ENCODE results near the gene KCNN3. TPM values are rescaled to one million over a fixed set of nuclear protein-coding genes. Genes with fewer than 3 reads are reported as not detected.
"Not testable (repeated sequence)": the region's sequence is repeated elsewhere in the genome, so short reads cannot be mapped to it uniquely, and the experiment has no call there.

The KCNN3 gene
- total RNA-seq: 0.07 and 0.27 TPM in 2 replicates

DNA sequence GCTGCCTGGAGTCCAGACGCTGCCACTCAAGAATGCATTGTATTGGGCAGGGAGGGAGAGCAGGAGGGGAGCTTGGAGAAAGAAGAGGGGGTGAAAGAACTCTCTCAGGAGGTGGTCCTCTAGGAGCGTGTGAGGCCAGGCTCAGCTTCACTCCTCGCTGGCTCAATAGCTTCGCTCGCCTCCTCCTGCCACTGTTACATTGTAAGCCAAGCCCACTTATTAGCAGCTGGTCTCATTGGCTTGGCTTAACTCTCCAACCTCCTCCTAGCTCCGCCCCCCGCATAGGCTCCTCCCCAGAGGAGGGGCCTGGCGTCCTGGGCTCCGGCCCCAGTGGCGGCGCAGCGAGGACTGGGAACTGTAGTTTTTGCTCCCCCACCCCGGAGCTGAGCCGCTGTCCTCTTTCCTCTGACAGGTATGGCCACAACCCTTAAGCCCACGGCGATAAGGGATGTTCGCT lies at the start of gene KCNN3:
Gene KCNN3, minus strand, starts transcription at position 167 of the 457 bp plus-strand sequence. CDS start 317 bp downstream, outside the sequence.
- intact Hi-C loops (cut with micrococcal nuclease): loop anchor here (1.0 to 2.0 kb wide), 2 partner anchors 66 to 311 kb away; partner anchors contain the start of genes PMVK and UBE2Q1

DNA sequence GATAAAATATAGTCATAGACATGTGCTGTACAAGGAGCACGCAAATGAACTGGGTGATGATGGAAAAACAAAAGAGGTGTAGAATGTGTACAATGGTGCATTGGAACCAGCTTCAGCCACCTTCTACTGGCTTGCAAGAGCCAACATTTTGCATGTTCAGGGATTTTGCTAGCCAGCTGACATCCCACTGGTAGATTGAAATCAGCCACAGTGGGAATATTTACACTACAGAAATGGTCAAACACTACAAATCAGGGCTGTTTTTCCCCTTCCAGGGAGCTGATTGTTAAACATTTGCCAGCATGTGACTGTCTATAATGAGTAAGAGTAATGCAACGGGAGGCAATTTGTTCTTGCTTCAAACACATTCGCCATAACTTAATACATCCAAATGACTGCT lies 43.2 kb upstream of the KCNN3 start:
- intact Hi-C loops (cut with micrococcal nuclease): no loop called here

DNA sequence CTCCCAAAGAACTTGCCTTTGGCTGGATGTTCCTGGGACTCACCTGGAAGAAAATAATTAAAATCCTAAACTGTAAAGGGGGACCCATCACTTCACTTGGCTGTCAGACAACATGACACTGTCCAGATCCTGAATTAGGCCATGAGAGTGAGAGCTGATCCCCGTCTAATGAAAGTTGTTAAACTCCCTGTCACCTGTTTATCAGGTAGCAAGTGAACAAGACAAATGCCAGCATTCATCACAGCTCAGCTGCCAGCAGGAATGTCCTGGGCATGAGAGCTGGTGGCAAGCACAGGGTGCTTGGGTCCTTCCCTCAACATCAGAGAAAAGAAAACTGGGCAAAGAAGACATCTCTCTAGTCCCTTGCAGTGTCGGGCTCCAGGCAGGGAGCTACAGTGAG lies 42.7 kb upstream of the KCNN3 start:
- intact Hi-C loops (cut with micrococcal nuclease): no loop called here

DNA sequence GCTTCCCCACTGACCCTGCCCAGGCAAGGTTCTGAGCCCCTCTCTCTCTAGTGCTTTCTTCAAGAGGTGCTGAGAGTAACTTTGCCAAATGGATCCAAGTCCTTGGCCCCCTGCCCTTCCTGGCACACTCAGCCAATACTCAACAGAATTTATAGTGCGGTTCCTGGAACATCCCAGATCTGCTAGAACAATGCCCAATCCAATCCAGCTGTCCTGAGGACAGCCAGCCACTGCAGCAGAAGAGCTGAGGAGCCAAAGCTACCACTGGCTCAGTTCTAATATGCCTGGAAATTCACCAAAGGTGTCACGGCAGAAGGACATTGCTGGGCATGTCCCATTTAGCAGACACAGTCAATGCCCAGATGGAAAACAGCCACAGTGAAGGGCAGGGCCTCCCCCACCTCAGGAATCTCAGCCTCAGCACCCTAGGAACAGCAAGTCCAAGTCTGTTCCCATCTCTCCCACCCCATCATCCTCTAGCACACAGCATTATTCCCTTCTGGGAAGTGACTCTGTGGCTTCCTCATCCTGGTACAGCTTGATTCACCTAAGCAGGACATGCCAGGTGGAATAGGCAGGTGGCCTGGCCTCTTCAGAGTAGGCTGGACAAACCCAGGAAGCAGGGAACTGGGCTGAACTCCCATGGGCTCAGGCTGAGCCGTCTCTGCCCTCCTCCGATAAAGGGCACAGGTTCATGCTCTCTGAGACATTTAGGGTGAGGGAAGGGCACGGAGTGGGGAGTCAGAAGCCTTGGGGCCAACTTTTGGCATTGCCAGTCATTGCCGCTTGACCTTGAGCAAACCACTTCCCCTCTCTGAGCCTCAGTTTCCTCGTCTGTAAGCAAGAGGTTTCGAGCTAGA lies 41.8 kb upstream of the KCNN3 start:
- intact Hi-C loops (cut with micrococcal nuclease): no loop called here

DNA sequence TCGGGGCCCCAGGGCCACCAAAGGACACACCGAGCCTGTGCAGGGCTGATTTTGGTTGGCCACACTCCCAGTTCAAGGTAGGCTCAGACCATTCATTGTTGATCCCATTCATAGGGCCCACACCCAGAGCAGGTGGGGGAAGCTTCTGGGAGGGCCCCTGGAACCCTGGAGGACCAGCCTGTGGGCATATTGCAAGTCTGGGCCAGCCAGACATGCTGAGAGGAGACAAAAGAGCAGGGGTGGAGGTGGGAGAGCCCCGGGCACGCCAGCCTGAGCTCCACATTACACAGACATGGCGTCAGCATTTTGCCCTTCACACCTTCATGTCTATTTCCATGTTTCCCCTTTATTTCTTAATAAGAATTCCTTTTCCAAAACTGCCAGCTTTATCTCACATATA lies 40.8 kb upstream of the KCNN3 start:
- intact Hi-C loops (cut with micrococcal nuclease): no loop called here

- intact Hi-C loops (cut with micrococcal nuclease): no loop called here
Observed at GRCh38 chr1:154908937-154909336, 38.9 kb upstream of the KCNN3 start.

GRCh38 chr1:154908129-154908528 lies 38.0 kb upstream of the KCNN3 start:
- intact Hi-C loops (cut with micrococcal nuclease): not testable (repeated sequence)

DNA sequence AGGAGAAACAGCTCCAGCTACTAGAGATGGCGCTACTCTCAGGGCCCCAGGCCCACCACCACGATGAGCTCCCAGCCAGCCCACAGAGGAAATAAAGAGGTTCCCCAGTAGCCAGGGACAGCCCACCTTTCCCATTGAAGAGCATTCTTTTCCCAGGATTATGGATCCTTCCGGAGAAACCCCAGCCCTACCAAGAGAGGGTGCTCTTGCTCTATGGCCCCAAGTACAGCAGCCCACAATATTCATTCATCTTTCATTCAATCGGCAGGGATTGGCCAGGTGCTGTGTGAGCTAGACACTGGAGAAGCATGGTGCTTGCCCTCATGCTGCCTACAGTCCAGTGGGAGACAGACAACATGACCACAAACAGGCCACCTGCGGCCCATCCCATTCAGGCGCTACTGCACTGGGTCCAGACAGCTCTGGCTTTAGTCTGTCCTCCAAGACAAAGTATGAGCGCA lies 36.6 kb upstream of the KCNN3 start:
- intact Hi-C loops (cut with micrococcal nuclease): loop anchor here (1.0 kb wide), 1 partner anchor 93 kb away; no protein-coding TSS in a partner anchor

GRCh38 chr1:154902938-154903566 lies 33.0 kb upstream of the KCNN3 start:
- intact Hi-C loops (cut with micrococcal nuclease): no loop called here

- intact Hi-C loops (cut with micrococcal nuclease): no loop called here
Observed at GRCh38 chr1:154901591-154901990, 31.5 kb upstream of the KCNN3 start.

DNA sequence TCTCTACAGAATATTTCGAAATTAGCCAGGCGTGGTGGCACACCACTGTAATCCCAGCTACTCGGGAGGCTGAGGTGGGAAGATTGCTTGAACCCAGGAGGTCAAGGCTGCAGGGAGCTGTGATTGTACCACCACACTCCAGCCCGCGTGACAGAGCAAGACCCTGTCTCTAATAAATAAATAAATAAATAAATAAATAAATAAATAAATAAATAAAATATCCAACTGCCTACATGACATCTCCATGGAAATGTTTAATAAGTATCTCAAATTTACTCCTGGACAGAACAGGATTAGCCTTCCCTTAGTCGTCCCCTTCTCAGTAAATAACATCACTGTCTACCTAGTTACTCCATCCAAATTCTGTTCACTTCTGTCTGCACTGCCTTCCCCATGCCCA lies 29.0 kb upstream of the KCNN3 start:
- intact Hi-C loops (cut with micrococcal nuclease): no loop called here

DNA sequence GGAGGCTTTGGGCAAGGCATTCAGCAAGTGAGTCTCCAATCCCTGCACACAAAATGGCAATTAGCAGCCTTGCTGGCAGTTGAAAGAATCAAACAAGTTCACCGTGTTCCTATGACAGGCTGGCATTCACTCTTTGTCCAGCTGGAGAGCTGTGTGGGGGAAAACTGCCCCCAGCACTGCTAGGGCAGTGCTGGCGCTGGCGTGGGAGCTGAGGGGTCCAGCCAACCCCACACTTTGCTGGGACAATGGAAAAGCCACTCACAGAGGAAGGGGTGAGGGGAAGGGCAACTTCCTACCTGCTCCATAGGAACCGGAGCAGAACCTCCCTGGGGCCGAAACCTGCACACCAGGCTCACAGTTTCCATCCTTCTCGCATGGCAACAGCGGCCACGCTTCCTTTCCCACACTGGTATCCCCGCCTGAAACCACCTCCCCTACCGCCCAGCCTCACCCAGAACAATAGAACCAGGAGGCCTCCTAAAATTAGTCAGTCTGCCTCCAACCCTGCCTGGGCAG lies 26.7 kb upstream of the KCNN3 start:
- intact Hi-C loops (cut with micrococcal nuclease): no loop called here

- intact Hi-C loops (cut with micrococcal nuclease): no loop called here
Observed at GRCh38 chr1:154895798-154896197, 25.7 kb upstream of the KCNN3 start.

GRCh38 chr1:154891452-154891851 lies 21.4 kb upstream of the KCNN3 start:
- intact Hi-C loops (cut with micrococcal nuclease): no loop called here

GRCh38 chr1:154888757-154889156 lies 18.7 kb upstream of the KCNN3 start:
- intact Hi-C loops (cut with micrococcal nuclease): no loop called here

- intact Hi-C loops (cut with micrococcal nuclease): loop anchor here (2.0 kb wide), 1 partner anchor 50 kb away; the partner anchor contains the start of gene PMVK
Observed at GRCh38 chr1:154886281-154887015, 16.4 kb upstream of the KCNN3 start.

- intact Hi-C loops (cut with micrococcal nuclease): no loop called here
Observed at GRCh38 chr1:154884869-154885701, 15.0 kb upstream of the KCNN3 start.

GRCh38 chr1:154883919-154884868 lies 14.1 kb upstream of the KCNN3 start:
- intact Hi-C loops (cut with micrococcal nuclease): no loop called here

- intact Hi-C loops (cut with micrococcal nuclease): no loop called here
Observed at GRCh38 chr1:154881820-154882535, 11.9 kb upstream of the KCNN3 start.

All from T-helper 1 cell treated with Interleukin-12 subunit alpha and Interleukin-12 subunit beta and Interleukin-4 antibody, amounts not matched to agents 30 ng/mL and 1 ng/mL, for 36 hours (primary cell).